Measurements from ENCODE around the gene CRB2.

CRB2 gene

GRCh38 chr9:123324767-123325183 lies 31.2 kb upstream of the CRB2 start:
- TF ChIP-seq, protein P1, sequence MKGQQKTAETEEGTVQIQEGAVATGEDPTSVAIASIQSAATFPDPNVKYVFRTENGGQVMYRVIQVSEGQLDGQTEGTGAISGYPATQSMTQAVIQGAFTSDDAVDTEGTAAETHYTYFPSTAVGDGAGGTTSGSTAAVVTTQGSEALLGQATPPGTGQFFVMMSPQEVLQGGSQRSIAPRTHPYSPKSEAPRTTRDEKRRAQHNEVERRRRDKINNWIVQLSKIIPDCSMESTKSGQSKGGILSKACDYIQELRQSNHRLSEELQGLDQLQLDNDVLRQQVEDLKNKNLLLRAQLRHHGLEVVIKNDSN (IDR thresholded peaks at IDR 0.05): no peak
- TF ChIP-seq EP300 (IDR thresholded peaks at IDR 0.05; ENCODE audit: borderline replicate concordance) (no peak), CREB1 (IDR thresholded peaks at IDR 0.05; ENCODE audit: low read depth) (no peak), TEAD4 (IDR thresholded peaks at IDR 0.05) (no peak), NFIC (IDR thresholded peaks at IDR 0.05) (no peak), RAD21 (IDR thresholded peaks at IDR 0.05; ENCODE audit: low read depth) (no peak), EGR1 (IDR thresholded peaks at IDR 0.05) (no peak), CEBPB (IDR thresholded peaks at IDR 0.05) (no peak), FOXM1 (IDR thresholded peaks at IDR 0.05; ENCODE audit: borderline replicate concordance, low read depth) (no peak), TAF1 (IDR thresholded peaks at IDR 0.05; ENCODE audit: low read depth) (no peak), ZBTB7A (IDR thresholded peaks at IDR 0.05; ENCODE audit: low read depth) (no peak)
- TF ChIP-seq, protein P2, sequence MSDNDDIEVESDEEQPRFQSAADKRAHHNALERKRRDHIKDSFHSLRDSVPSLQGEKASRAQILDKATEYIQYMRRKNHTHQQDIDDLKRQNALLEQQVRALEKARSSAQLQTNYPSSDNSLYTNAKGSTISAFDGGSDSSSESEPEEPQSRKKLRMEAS (IDR thresholded peaks at IDR 0.05): no peak
- TF ChIP-seq, protein P3, sequence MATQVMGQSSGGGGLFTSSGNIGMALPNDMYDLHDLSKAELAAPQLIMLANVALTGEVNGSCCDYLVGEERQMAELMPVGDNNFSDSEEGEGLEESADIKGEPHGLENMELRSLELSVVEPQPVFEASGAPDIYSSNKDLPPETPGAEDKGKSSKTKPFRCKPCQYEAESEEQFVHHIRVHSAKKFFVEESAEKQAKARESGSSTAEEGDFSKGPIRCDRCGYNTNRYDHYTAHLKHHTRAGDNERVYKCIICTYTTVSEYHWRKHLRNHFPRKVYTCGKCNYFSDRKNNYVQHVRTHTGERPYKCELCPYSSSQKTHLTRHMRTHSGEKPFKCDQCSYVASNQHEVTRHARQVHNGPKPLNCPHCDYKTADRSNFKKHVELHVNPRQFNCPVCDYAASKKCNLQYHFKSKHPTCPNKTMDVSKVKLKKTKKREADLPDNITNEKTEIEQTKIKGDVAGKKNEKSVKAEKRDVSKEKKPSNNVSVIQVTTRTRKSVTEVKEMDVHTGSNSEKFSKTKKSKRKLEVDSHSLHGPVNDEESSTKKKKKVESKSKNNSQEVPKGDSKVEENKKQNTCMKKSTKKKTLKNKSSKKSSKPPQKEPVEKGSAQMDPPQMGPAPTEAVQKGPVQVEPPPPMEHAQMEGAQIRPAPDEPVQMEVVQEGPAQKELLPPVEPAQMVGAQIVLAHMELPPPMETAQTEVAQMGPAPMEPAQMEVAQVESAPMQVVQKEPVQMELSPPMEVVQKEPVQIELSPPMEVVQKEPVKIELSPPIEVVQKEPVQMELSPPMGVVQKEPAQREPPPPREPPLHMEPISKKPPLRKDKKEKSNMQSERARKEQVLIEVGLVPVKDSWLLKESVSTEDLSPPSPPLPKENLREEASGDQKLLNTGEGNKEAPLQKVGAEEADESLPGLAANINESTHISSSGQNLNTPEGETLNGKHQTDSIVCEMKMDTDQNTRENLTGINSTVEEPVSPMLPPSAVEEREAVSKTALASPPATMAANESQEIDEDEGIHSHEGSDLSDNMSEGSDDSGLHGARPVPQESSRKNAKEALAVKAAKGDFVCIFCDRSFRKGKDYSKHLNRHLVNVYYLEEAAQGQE (IDR thresholded peaks at IDR 0.05; ENCODE audit: low read depth): no peak

DNA sequence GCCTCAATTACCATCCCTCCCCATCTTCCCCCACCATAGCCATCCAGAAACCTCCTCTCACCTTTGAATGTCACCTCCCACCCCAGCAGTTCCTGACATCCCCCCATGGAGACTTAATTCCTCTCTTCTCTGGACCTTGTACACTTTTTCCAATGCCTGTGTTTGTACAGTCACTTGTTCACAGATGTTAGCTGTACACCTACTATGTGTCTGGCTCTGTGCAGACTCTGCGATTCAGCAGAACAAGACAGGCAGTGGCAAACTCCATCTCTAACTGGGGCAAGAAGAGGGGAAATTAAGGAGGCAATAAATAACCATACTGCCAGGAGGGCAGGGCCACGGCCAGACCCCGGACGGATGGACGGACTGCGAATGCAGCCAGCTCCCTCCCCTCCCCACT lies 29.8 kb upstream of the CRB2 start:
- TF ChIP-seq, protein P1 (IDR thresholded peaks at IDR 0.05): no peak
- TF ChIP-seq, protein P2 (IDR thresholded peaks at IDR 0.05): no peak
- TF ChIP-seq RAD21 (IDR thresholded peaks at IDR 0.05; ENCODE audit: low read depth): no peak
- no peak for TF ChIP-seq TCF12 (IDR thresholded peaks at IDR 0.05; ENCODE audit: low read depth)
- TF ChIP-seq EP300 (IDR thresholded peaks at IDR 0.05; ENCODE audit: borderline replicate concordance): no peak

GRCh38 chr9:123326662-123327093 lies 29.3 kb upstream of the CRB2 start:
- TF ChIP-seq, protein P1 (IDR thresholded peaks at IDR 0.05): peak; percentile 91
- TF ChIP-seq CEBPB (IDR thresholded peaks at IDR 0.05): no peak

DNA sequence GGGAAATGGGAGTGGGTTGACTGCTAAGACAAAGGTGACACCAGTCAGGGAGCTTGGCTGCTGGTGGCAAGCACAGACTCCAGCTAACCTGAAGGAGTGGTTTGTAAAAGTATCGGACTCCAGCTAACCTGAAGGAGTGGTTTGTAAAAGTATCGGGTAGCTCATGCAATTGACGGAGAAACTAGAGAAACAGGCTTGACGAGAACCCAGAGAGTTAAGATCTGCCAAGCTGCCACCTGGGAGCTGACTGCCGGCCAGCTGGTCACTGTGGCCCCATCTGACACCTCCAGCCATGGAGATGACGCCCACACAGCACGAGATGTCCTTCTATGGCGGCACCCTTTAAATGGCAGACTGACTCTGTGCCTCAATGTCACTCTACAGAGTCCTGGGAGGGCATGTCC lies 28.3 kb upstream of the CRB2 start:
- TF ChIP-seq CEBPB (IDR thresholded peaks at IDR 0.05): peak; percentile 59; the same call in 1 of the 2 replicates
- TF ChIP-seq RAD21 (IDR thresholded peaks at IDR 0.05; ENCODE audit: low read depth): peak; percentile 11; the same call in 1 of the 2 replicates
- TF ChIP-seq TAF1 (IDR thresholded peaks at IDR 0.05; ENCODE audit: low read depth): no peak
- TF ChIP-seq TEAD4 (IDR thresholded peaks at IDR 0.05): peak; percentile 54
- 0 out of 2 replicates have a peak, but pooled peaks have one; percentile 22 for TF ChIP-seq CREB1 (IDR thresholded peaks at IDR 0.05; ENCODE audit: low read depth)
- TF ChIP-seq EGR1 (IDR thresholded peaks at IDR 0.05): peak; percentile 89
- no peak for TF ChIP-seq ZBTB7A (IDR thresholded peaks at IDR 0.05; ENCODE audit: low read depth)
- TF ChIP-seq YY1 (IDR thresholded peaks at IDR 0.05; ENCODE audit: low read depth): peak; percentile 75
- TF ChIP-seq, protein P3 (IDR thresholded peaks at IDR 0.05; ENCODE audit: low read depth): no peak
- peak; percentile 93 for TF ChIP-seq NFIC (IDR thresholded peaks at IDR 0.05)
- TF ChIP-seq, protein P2 (IDR thresholded peaks at IDR 0.05): peak; percentile 89
- TF ChIP-seq TCF12 (IDR thresholded peaks at IDR 0.05; ENCODE audit: low read depth): peak; percentile 94
- TF ChIP-seq, protein P1 (IDR thresholded peaks at IDR 0.05): peak; percentile 39; the same call in 1 of the 2 replicates
- TF ChIP-seq EP300 (IDR thresholded peaks at IDR 0.05; ENCODE audit: borderline replicate concordance): peak; percentile 74; the same call in 1 of the 2 replicates
- TF ChIP-seq FOXM1 (IDR thresholded peaks at IDR 0.05; ENCODE audit: borderline replicate concordance, low read depth): no peak

DNA sequence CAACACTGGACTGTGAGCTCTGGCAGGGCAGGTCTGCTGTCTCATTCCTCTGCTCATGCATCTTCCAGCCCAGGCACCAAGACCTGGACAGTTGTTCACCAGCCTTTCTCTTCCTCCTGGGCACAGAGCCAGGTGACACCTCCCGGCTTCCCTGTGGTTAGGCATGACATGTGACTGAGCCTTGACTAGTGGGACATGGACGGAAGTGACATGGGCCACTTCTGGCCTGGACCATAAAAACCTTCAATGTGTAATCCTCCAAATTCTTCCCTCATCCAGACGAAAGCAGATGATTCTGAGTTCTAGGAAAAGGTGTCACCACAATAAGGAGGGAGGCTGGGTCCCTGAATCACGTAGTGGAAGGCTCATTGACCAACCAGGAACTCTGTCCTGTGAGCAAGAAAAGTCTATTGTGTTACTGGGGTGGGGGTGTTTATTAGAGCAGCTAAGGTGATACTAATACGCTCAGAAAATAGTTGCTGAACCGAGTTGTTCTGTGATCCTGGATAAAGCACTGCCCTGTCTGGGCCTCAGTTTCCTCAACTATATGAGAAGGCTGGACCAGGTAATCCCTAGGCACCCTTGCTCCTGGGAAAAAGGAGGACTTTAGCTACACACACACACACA lies 26.6 kb upstream of the CRB2 start:
- TF ChIP-seq, protein P2 (IDR thresholded peaks at IDR 0.05): no peak
- TF ChIP-seq TEAD4 (IDR thresholded peaks at IDR 0.05): no peak
- peak; percentile 49; the same call in 1 of the 2 replicates for TF ChIP-seq NFIC (IDR thresholded peaks at IDR 0.05)
- TF ChIP-seq, protein P1 (IDR thresholded peaks at IDR 0.05): 0 out of 2 replicates have a peak, but pooled peaks have one; percentile 6
- no peak for TF ChIP-seq TAF1 (IDR thresholded peaks at IDR 0.05; ENCODE audit: low read depth)
- TF ChIP-seq ZBTB7A (IDR thresholded peaks at IDR 0.05; ENCODE audit: low read depth): no peak
- no peak for TF ChIP-seq EP300 (IDR thresholded peaks at IDR 0.05; ENCODE audit: borderline replicate concordance)
